ENCODE results near the gene VSX1.

The VSX1 gene

DNA sequence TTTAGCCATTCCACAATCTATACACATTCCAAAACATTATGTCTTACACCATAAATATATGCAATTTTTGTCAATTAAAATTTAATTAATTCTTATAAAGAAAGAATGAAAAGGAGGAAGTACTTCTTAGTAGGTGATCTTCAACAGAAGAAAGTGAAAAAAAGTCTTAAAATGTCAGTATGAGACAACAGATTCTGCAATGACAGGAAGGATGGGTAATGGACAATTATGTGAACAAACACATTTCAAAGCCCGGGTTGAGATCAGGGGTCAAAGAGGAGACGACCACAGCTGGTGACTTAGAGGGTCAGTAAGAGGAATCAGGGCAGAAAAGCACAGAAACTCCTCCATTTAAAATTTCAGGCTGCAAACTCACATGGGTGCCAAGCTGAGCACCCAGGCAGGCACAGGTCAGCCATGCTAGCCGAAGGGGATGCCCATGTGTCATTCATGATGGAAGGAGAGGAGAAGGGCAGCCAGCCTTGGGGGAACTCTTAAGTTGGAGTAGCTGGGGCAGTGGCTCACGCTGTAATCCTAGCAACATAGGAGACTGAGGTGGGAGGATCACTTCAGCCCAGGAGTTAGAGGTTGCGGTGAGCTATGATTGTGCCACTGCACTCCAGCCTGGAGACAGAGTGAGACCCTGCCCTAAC, 11.0 kb downstream of the VSX1 start:
- TF ChIP-seq, protein P1, sequence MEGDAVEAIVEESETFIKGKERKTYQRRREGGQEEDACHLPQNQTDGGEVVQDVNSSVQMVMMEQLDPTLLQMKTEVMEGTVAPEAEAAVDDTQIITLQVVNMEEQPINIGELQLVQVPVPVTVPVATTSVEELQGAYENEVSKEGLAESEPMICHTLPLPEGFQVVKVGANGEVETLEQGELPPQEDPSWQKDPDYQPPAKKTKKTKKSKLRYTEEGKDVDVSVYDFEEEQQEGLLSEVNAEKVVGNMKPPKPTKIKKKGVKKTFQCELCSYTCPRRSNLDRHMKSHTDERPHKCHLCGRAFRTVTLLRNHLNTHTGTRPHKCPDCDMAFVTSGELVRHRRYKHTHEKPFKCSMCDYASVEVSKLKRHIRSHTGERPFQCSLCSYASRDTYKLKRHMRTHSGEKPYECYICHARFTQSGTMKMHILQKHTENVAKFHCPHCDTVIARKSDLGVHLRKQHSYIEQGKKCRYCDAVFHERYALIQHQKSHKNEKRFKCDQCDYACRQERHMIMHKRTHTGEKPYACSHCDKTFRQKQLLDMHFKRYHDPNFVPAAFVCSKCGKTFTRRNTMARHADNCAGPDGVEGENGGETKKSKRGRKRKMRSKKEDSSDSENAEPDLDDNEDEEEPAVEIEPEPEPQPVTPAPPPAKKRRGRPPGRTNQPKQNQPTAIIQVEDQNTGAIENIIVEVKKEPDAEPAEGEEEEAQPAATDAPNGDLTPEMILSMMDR (IDR thresholded peaks at IDR 0.05) = no peak

- TF ChIP-seq, protein P1 (IDR thresholded peaks at IDR 0.05) = no peak
These were observed 14.6 kb downstream of the VSX1 start for GRCh38 chr20:25067102-25067987.

DNA sequence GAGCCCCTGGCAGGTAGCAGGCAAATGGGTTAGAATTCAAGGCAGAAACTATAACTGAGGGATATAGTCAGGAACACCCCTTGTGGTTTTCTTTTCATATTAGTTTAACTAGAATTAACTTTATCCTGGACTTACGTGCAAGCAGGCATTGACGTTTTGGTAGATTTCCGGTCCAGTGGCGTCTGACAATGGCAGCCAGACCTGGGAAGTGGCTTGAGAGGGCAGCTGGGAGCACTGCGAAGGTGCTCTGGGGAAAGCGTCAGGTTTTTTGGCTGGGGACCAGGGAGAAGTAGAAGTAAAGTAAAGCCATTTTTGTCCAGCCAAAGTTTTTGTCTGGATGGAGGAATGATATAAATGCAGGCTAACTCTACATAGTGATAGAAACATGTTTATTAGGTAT, 15.6 kb downstream of the VSX1 start:
- TF ChIP-seq, protein P1 (IDR thresholded peaks at IDR 0.05) = no peak

DNA sequence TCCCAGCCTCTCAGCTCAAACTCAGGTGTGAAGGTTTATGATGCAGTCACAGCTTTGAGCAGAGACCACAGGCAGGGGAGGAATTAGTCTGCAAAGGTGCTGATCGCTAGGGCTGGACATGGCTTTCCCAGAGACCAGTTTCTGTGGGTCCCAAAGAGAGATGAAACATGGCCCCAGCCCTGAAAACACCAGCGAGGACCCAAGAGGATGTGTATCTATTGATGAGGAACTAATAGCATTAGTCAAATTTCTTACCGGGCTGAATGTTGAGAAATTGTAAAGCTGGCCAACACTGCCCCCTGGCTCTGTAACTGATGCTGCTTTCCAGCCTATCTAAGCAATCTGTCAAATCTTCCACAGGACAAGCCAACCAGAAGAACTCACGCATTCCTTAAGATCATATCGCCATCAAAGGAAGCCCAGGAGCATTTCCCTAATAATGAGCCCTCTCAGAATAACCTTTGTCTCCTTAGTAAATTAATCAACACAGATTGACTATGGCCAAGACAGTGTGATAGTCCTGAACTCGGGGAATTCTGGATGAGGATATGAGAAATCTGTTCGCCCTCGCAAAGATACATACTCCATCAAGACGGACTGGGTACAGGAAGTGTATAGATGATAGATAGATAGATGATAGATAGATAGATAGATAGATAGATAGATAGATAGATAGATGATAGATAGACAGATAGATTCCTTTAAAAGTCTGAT, 16.2 kb downstream of the VSX1 start:
- TF ChIP-seq, protein P1 (IDR thresholded peaks at IDR 0.05) = peak; percentile 77

DNA sequence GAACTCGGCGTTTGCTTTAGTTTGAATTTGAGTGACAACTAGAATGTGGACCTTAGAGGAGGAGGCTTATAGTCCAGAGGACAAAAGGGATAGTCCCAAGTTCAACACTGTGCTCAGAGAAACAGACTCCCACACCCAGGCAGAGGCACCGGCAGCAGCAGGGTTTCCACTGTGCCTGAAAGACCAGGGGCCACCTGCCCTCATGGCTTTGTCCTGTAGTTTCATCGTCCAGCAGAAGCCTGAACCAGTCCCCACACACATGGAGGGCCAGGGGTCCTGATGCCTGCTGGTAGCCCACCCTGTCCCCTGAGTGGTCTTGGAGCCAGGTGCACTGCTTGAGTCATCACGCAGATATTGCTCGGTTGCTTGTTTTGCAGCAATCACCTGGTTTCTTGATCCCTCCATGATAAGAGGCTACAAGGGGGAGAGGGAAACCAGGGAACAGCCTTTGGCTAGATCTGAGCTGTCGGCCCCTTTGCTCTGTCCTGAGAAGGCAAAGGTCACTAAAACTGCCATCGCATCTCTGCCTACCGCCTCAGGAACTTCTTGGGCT, 16.8 kb downstream of the VSX1 start:
- TF ChIP-seq, protein P1 (IDR thresholded peaks at IDR 0.05) = no peak

DNA sequence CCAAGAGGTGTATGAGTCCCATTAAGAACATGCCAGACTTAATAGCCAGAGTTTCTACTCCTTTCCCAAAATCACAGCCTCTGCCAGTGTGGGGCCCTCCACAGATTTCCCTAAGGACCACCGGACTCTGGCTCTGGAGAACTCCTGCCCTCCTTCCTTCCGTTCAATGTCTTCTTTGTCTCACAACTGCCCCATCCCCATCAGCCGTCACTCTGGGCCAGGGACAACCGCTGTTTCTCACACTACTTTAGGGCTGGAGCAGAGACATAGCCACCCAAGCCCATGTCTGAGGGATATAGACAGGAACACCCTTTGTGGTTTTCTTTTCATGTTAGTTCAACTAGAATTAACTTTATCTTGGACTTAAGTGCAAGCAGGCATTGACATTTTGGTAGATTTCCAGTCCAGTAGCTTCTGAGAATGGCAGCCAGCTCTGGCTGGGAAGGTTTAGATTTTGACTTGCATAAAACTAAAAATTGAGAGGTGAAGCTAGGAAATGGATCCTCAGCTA, 17.3 kb downstream of the VSX1 start:
- TF ChIP-seq, protein P1 (IDR thresholded peaks at IDR 0.05) = no peak

- TF ChIP-seq, protein P1 (IDR thresholded peaks at IDR 0.05) = no peak
These were observed 18.0 kb downstream of the VSX1 start for GRCh38 chr20:25063981-25064380.

Measured in LNCAP (cell line).